ENCODE results near the gene NNAT.

Gene NNAT

DNA sequence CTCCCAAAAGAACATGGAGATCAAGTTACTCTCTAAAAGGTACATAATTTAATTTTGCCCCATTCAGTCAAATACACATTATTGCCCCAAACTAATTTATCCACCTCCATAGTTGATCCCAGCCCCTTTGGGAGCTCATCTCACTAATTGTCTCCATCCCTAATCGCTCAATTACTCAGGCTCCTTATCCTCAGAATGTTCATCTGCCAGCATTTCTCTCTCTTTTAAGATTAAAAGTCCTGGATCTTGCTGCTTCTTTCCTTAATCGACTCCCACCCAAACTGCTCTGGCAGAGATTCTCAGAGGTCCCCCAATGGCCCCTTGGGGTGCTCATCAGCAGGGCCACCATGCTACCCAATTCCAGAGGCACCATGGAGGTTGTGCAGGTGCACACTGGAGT is 18.4 kb upstream of the NNAT start:
- DNase-seq (ENCODE audit: low read depth in 1 of 2, low spot score in 1 of 2): no peak

DNA sequence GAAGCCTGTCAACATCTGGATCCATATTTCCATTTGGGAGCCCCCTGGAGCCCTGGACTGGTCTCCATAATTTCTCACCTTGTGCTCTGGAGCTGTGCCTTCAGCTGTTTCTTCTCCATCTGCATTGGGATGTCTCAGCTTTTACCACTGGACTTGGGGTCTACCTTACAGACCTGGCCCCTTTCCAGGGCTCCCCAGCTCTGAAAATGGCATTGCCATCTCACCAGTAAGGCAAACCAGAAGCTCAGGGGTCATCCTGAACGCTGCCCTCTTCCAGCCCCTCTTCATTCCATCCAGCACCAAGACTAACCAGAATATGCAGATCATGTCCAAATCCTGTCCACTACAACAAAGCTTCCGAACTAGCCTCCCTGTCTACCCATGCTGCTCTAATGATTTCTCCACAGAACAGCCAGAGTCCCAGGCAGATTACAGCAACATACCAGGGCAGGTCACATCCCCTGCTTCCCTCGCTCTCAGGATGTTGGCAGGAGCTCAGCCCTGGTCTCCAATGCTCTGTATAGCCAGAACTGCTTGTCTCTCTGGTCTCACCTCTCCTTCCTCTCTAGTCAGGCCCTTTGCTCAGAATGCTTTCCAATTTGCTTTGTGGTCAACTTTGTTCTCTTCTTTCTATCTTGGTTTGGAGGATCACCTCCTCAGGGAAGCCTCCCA is 17.7 kb upstream of the NNAT start:
- DNase-seq (ENCODE audit: low read depth in 1 of 2, low spot score in 1 of 2): no peak

DNA sequence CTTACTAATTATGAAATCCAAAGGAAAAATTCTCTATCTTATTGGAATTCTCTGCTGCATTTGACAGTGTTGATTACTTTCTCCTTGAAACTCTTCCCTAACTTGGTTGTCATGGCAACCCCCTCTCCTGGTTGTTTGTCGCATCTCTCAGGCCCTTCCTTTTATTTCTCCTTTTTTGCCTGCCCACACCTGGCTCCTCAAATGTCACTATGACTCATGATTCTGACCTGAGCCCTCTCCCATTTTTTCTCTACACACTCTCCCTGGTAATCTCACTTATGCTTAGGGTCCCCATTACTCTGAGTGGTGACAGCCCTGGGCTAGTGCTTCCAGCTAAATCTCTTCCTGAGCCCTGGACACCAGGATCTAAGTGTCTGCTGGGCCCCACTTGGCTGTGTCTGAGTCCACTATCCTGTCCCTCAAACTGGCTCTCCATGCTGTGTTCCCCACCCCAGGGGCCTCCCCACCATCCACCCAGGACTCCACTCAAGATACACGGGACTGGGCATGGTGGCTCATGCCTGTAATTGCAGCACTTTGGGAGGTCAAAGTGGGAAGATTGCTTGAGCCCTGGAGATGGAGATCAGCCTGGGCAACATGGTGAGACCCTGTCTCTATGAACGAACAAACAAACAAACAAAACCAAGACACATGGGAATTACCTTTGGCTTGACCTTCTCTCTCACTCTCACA is 16.5 kb upstream of the NNAT start:
- no peak for DNase-seq (ENCODE audit: low read depth in 1 of 2, low spot score in 1 of 2)

DNA sequence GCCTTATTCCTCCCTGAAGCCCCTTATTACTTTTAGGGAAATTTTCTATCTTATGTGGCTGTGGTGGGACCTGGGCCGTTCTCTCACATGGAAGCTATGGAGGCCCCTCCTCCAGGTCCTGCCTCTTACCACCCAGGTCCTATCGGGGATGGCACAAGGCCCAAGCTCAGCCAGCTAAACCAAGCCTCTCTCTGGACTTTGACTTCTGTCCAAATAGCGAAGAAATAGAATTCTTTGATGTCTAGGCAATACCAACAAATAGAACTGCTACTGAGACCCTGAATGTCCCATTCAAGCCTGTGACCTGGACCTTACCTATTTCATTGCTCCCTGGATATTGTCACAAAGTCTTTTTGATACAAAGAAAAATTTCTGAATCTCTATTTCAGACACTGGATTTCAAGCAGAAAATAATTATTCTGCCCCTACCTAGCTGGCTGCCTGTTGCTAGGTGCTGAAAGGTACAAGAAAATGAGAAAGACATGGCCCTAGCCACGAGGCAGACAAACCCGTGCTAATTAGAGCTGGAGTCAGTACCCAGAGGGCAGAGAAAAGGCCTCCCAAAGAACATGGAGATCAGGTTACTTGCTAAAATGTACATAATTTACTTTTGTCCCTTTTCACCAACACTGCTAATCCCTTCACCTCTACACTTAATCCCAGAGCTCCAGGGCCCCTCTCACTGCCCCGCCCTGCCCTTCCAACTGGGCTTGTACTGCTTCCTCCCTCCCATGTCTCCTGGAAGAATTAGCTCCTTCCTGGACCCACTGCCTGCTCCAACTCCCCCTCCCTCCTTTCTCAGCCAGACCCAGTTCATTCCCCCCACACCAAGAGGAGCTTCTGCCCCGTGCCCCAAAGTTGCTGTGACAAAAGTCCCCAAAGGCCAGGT is 15.5 kb upstream of the NNAT start:
- DNase-seq (ENCODE audit: low read depth in 1 of 2, low spot score in 1 of 2): no peak

DNA sequence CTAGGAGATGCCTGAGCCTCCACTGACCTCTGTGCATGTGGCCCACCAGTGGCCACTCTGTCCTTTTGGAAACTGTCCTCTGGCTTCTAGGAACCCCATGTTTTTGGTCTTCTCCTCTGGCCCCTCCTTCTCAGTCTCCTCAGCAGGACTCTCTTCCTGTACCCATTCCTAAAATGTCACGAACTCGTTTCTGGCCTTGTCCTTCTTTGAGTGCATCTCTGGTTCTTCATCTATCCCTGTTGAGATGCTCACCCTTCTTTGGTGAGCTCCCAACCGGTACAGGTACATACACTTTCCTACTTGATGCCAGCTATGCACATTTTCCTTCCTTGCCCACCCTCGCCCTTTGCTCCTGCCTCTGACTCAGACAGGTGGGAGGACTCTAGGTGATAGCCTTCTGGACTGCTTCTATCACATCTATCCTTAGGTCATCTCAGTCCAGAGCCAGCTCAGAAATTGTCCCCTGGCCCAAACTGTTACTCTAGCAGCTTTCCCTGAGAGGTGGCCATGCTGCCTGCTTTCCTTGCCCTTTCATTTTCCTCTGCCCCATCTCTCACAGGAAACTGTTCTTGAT is 14.8 kb upstream of the NNAT start:
- no peak for DNase-seq (ENCODE audit: low read depth in 1 of 2, low spot score in 1 of 2)

DNA sequence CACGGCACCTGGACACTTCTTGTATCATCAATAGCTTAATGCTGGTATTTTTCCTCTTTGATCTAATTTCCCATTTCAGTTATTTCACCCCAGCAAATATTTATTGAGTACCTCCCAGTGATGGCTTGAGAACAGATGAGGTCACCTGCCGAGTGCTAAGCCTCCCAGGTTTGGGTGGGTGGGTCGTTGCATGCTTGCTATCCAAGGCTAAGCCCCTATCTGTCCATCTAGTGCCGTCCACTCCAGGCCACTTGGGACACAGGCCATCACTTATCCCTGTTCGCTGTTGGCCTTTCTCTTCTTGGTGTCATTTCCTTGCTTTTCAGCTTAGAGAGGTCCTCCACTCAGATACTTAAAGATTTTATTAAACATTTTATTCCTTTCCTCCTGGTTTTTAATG is 10.8 kb upstream of the NNAT start:
- DNase-seq (ENCODE audit: low read depth in 1 of 2, low spot score in 1 of 2): no peak

DNA sequence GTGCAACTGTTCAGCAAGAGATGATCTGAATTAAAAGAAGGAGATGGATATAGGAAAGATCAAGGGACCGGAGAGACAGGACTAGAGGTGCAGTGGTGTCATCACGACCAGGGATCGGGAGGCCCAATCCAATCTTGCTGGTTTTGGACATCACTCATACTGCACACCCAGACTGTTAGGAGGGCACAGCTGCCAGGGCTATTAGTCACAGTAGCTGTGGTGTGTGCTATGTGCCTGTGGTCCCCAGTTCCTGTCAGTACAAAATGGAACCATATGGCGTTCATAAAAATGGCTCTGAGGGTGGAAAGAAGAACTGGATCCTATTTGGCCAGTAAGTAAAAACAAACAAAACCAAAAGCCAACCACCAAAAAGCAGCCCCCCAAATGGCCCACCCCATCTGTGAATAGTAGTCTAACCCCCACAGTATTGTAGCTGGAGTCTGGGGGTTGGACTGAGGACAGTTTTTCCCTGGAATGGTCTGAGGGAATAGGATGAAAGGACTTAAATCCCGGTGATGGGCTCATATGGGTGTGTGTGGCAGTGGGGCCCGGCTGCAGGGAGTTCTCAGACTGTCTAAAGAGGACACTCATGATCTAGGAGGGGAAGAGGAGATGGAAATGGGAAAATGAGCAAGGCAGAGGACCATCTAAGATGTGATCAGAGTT is 9.3 kb upstream of the NNAT start:
- no peak for DNase-seq (ENCODE audit: low read depth in 1 of 2, low spot score in 1 of 2)

DNA sequence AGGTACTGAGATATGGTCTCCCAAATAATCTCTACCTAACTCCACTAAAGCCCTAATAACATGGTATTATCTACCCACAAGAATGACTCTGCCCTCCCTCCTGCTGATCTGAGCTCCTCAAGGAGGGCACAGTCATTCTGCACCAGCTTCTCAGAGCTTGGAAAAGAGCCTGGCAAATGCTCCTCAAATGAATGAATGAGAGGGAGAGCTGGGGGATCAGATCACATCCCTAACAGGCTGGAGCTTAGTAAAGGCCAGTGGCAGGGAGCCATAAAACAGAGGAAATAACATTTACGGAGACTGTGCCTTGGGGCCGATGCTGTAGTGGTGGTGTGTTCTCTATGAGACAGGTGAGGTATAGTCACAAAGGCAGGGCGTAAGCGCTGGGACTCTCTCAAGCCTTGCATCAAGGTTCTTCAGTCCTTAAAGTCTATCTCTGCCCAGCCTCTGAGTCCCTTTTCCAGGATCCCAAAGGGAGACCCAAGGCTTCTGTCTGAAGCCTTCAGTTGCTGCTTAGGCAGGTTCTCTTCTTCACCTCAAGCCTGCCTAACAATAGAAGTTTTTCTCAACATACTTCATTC is 7.2 kb upstream of the NNAT start:
- no peak for DNase-seq (ENCODE audit: low read depth in 1 of 2, low spot score in 1 of 2)

DNA sequence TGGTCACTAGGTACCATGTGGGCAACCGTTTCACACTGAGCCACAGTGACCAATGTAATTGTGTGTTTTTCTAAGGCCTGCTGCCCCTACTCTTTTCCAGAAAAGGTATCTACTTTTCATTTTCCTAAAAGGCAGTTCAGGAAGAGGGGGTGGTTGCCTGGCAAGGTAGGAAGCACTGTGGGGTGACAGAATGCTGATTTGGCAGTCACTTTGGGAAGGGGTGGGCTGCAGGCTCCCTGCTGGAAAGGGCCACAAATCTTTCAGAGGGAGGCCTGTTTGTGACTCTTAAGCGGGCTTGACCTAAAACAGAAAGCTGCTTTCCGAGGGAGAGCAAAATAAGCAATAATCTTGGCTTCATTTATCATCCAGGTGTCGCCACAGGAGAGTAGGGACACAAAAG is 5.2 kb upstream of the NNAT start:
- no peak for DNase-seq (ENCODE audit: low read depth in 1 of 2, low spot score in 1 of 2)

DNA sequence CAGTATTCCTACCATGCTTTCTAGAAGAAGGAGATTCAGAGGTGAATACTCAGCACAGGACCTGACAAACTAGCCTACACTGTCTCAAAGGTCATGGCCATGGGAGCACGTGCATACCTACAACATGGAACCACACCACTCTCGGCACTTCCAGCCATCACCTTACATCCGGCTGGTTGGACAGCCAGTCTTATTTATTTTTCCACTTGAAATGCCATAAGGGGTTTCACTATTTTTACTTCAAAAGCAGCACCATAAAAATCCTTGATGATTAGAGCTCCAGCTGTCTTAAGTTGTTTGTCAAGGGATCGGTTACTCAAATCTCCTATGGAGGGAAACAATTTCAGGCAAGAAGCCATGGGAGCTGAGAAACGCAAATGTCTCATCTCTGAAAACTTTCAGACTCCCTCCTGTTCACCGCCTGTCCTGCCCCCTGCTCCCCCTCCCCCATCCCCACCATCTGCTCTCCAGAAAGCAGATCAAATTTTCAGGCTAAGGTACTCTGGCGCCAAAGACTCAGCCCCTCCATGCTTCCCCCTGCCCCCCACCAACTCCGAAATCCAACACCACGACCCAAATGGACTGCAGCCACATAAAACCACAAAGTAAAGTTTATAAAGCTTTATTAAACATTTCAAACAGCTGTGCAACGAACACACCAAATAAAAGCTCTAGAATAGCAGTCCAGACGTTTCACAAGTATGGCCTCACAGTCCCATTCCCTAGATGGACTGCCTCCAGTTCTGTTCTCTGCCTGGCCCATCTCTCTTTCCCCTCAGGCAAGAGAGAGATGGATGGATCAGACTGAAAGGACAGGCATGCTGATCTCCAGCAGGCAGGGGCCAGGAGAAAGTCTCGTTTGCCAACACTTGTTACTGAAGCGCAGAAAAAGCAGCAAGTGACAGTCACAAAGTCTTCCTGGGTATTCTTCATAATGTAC is 4.0 kb upstream of the NNAT start:
- DNase-seq (ENCODE audit: low read depth in 1 of 2, low spot score in 1 of 2): no peak

DNA sequence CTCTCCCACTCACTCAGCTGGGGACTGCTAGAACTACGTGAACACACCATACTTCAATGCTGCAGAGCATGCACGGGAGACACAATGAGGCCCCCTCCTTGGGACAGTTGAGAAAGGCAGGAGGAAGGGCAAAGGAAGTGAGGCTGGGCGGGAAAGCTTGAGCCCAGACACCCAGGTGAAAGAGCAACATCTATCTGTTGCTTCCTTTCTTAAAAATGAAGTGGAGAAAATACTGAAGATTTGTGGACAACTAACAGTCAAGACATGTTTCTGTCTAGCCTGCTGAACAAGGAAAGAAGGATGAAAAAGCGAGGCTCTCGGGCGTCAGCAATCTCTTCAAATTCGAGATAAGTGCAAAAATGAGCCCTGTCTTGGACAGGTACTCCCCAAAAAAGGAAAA is 3.0 kb upstream of the NNAT start:
- no peak for DNase-seq (ENCODE audit: low read depth in 1 of 2, low spot score in 1 of 2)

DNA sequence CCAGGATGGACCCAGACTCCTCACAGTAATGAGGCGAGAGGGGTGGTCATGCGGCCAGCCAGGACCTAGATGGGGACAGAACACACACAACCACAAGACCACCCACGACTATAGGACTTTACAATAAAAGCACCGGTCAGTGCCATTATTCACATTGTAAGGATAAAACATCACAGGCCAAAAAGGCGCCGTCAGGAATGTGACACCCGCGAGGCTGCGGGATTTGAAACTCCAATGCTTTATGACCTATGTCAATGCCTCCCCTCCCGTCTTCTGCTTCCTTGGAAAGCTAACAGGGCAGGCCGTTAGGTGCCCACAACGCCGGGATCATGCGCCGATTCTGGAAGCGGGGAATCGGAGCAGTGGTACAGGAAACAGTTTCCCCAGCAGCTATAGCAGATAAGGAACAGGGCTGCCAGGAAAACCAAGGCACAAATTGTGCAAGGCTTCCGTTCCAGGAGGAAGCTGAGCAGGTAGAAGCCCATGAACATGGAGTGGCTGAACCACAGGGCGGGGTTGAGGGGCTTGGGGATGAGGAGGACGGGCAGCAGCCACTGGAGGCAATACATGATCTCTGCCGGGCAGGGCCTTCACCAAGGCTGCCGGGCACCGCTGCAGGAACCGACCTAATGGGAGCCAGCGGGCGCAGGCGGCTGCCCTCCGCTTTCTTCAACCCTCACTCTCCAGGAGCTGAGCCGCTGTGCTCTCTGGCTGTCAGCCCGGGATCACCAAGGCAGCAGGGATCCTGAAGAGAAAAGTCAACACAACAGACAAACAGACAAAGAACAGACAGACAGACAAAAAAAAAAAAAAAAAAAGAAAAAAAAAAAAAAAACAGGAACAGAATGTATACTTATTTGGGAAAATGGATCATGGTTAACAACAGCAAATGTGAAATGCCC is 2.2 kb upstream of the NNAT start:
- DNase-seq (ENCODE audit: low read depth in 1 of 2, low spot score in 1 of 2): no peak

DNA sequence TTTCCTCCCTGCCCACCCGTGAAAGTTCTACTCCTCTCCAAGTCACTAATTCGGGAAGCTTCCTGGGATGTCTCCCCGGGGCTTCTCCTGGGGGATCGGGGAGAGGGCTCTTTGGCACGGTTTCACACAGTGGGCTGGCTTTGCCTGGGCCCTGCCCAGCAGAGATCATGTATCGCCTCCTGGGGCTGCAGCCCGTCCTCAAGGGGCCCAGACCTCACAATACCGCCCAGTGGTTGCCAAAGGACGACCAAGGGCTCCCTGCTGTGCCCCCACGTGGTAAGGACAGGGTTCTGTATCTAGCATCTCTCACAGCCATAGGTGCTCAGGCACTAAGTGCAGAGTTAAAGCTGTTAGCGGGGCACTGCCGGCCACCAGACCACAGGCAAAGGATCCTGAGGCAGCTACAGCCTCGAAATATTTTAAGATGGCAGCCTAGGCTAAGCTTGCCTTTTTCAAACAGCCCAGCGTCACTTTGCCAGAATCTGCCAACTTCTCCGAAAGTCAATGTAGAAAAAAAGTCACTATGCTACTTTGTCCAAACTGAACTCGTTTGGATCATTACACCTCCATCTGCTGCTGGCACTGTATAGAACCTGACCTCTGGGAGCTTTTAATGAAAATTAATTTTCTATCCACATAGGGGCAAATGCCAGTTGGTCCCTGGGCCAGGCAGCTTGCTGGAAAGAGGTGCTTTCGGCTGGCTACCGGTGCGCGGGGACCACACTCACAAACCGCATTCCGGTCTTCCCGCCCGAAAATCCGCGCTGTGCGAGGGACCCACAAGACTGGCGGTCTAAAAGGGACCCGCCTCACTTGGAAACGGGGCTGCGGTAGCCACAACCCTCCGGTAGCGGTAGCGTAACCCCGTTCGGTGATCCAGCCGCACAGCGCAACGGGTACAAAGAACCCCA is 1.3 kb upstream of the NNAT start:
- no peak for DNase-seq (ENCODE audit: low read depth in 1 of 2, low spot score in 1 of 2)

DNA sequence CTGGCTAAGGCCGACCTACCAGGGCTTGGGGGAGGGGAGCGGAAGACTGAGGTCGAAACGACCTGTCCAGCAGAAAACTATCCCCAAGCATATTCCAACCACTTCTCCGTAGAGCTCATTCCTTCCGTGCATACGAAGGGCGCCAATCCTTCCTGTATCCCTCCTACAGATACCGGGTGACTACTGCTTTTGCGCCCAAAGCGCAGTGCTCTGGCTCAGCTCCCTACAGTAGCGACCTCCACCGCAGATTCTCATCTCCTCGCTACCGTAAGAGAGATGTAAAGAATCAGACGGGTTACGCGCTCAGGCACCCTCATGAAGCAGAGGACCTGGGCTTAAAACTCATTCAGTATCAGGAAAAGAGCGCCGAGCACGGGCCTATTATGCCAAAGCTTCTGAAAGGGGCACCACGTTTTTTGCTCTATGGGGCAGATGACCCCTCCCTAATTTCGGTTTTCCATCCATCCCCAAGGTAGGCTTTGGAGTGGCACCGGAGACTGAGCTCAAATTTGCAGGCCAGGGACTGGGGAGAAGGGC is 563 bp upstream of the NNAT start:
- no peak for DNase-seq (ENCODE audit: low read depth in 1 of 2, low spot score in 1 of 2)

DNA sequence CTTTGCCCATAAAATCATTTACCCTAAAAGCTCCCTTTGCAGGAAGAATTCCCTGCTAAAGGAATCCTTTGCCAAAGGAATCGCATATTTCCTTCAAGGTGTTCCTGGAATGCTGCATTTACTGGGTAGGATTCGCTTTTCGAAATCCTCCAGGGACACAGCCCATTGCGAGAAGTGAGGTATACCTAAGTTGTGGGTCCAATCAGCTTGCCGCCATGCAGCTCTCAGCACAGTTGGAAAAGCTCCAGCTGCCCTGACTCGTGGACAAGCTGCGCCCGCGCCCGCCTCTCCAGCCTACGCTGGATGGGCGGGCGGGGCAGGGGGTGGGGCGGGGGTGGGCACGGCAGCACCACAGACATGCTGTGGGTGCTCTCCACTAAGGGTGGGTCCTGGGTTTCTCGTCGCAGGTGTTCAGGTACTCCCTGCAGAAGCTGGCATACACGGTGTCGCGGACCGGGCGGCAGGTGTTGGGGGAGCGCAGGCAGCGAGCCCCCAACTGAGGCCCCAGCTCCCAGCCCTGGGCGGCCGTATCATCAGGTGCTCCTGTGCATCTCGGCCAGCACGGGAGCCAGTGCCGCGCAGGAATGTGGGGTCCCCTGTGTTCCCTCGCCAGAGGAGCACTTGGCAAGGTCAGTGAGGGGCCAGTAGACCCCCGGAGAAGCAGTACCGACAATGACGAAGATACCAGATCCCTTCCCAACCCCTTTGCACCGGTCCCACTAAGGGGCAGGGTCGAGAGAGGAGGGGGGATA is 1.4 kb downstream of the NNAT start:
- DNase-seq (ENCODE audit: low read depth in 1 of 2, low spot score in 1 of 2): no peak

DNA sequence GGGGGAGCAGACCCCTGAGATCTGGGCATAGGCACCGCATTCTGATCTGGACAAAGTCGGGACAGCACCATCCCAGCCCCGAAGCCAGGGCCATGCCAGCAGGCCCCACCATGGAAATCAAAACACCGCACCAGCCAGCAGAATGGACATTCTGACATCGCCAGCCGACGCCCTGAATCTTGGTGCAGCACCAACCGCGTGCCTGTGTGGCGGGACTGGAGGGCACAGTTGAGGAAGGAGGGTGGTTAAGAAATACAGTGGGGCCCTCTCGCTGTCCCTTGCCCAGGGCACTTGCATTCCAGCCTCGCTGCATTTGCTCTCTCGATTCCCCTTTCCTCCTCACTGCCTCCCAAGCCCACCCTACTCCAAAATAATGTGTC is 2.0 kb downstream of the NNAT start:
- DNase-seq (ENCODE audit: low read depth in 1 of 2, low spot score in 1 of 2): no peak
